PC-9 (cell line): ENCODE data around the gene COMMD1. TPM values are rescaled to one million over a fixed set of nuclear protein-coding genes. Genes with fewer than 3 reads are reported as not detected.

Source experiments
- BruUV-seq: library from RNA; stranded (reverse); fragments of 400-500 nt; replicated peaks from 2 replicates; lab custom pipeline; 2021; lab: Mats Ljungman, UMichigan
- CTCF ChIA-PET: fragments of 300-600 bp; sonication (Branson Sonifier 250); formaldehyde crosslinking; loops from one replicate; lab custom pipeline; 2022; ENCODE audit warnings: antibody characterized with exemption; lab: Charles Lee
- POLR2A ChIA-PET: fragments of 300-600 bp; sonication (Branson Sonifier 250); formaldehyde crosslinking; loops from one replicate; lab custom pipeline; 2022; ENCODE audit warnings: antibody characterized with exemption; ENCODE audit not compliant: unreplicated experiment; lab: Charles Lee
- DNase-seq, 2 experiments: peaks; one replicate each; pipeline versions ENCODE4 v3.0.0 to v3.0.0-alpha.2; 2015 to 2022; ENCODE audit warnings: mixed read lengths in 1 of 2
- H2AFZ ChIP-seq: fragments of 200-600 bp; sonication (generic); 2 replicates; pipeline ENCODE4 v1.8.1; 2017; ENCODE audit warnings: antibody characterized with exemption
- H3F3A ChIP-seq: fragments of 200-600 bp; sonication (generic); 2 replicates; pipeline ENCODE4 v1.8.1; 2017; ENCODE audit warnings: antibody characterized with exemption, mild to moderate bottlenecking, low read depth; ENCODE audit not compliant: insufficient read depth
- H3K27ac ChIP-seq: fragments of 200-600 bp; sonication (generic); 2 replicates; pipeline ENCODE4 v1.6.1; 2016; ENCODE audit warnings: mixed run types
- H3K27me3 ChIP-seq: fragments of 200-600 bp; sonication (generic); 2 replicates; pipeline ENCODE4 v1.6.1; 2016; ENCODE audit warnings: low read depth, mixed run types; ENCODE audit not compliant: insufficient read depth
- H3K36me3 ChIP-seq: fragments of 200-600 bp; sonication (generic); 2 replicates; pipeline ENCODE4 v1.6.1; 2016; ENCODE audit warnings: low read depth, mixed run types
- H3K4me1 ChIP-seq: fragments of 200-600 bp; sonication (generic); replicated peaks from 2 replicates; pipeline ENCODE4 v1.6.1; 2016; ENCODE audit warnings: mixed run types; ENCODE audit not compliant: insufficient read depth
- H3K4me2 ChIP-seq: fragments of 200-600 bp; sonication (generic); 2 replicates; pipeline ENCODE4 v1.6.1; 2017; ENCODE audit warnings: mixed run types
- H3K4me3 ChIP-seq: fragments of 200-600 bp; sonication (generic); 2 replicates; pipeline ENCODE4 v1.6.1; 2016; ENCODE audit warnings: mixed run types
- H3K79me2 ChIP-seq: fragments of 200-600 bp; sonication (generic); 2 replicates; pipeline ENCODE4 v1.6.1; 2017; ENCODE audit warnings: low read depth, mixed run types
- H3K9me2 ChIP-seq: fragments of 200-600 bp; sonication (generic); 2 replicates; pipeline ENCODE4 v1.8.1; 2017; ENCODE audit warnings: mild to moderate bottlenecking; ENCODE audit not compliant: insufficient read depth
- H3K9me3 ChIP-seq: fragments of 200-600 bp; sonication (generic); 2 replicates; pipeline ENCODE4 v1.8.1; 2016; ENCODE audit warnings: low read depth; ENCODE audit not compliant: insufficient read depth
- H4K20me1 ChIP-seq: fragments of 200-600 bp; sonication (generic); 2 replicates; pipeline ENCODE4 v1.8.1; 2017; ENCODE audit not compliant: insufficient read depth
- EZH2 ChIP-seq: fragments of 200-600 bp; sonication (generic); IDR thresholded peaks from 2 replicates; pipeline ENCODE4 v1.8.0; 2017; ENCODE audit warnings: antibody characterized with exemption, low read depth
- intact Hi-C: fragments of 100-400 bp; cut with micrococcal nuclease; formaldehyde crosslinking; loops from one replicate; pipeline ENCODE4 v1.10.0; 2022; ENCODE audit not compliant: unreplicated experiment
- total RNA-seq: library from RNA; stranded (reverse); gene quantifications from 2 replicates; pipeline ENCODE4 v1.2.3, GENCODE V29; 2021
- TF ChIP-seq, protein P1 (sequence below): fragments of 200-600 bp; sonication (generic); conservative IDR thresholded peaks from 2 replicates; pipeline ENCODE4 v1.6.1; 2017; ENCODE audit warnings: mixed run types, antibody characterized with exemption, mild to moderate bottlenecking, moderate library complexity

COMMD1 gene
- total RNA-seq, 1 experiment from 2014 or later, result 16.3 TPM

DNA sequence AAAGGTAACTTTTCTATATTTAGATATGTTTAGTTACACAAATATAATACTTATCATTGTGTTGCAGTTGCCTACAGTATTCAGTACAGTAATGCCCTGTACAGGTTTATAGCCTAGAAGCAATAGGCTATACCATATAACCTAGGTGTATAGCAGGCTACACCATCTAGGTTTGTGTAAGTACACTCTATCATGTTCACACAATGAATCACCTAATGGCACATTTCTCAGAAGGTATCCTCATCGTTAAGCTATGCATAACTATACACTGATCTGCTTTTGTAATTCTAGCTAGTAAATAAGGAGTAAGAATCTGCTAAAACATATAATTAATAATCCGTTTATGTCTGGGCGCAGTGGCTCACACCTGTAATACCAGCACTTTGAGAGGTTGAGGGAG, 102.1 kb downstream of the COMMD1 start:
- Histone ChIP-seq H3K27ac (no peak overlapping the region), H3F3A (no peaks in the 10 kb centered on the region), H3K36me3 (no peaks in the 10 kb centered on the region), H3K9me3 (no peaks in the 10 kb centered on the region), H3K9me2 (no peaks in the 10 kb centered on the region; the same call in 1 of the 2 replicates), H4K20me1 (no peaks in the 10 kb centered on the region), H3K27me3 (no peaks in the 10 kb centered on the region), H3K79me2 (no peaks in the 10 kb centered on the region), H3K4me2 (no peak overlapping the region), H3K4me3 (no peak overlapping the region), H2AFZ (no peak overlapping the region), H3K4me1 (no peaks in the 10 kb centered on the region)
- no TSS peak for BruUV-seq
- POLR2A ChIA-PET, result no interaction called here
- DNase-seq, result no peak
- TF ChIP-seq, protein P1, sequence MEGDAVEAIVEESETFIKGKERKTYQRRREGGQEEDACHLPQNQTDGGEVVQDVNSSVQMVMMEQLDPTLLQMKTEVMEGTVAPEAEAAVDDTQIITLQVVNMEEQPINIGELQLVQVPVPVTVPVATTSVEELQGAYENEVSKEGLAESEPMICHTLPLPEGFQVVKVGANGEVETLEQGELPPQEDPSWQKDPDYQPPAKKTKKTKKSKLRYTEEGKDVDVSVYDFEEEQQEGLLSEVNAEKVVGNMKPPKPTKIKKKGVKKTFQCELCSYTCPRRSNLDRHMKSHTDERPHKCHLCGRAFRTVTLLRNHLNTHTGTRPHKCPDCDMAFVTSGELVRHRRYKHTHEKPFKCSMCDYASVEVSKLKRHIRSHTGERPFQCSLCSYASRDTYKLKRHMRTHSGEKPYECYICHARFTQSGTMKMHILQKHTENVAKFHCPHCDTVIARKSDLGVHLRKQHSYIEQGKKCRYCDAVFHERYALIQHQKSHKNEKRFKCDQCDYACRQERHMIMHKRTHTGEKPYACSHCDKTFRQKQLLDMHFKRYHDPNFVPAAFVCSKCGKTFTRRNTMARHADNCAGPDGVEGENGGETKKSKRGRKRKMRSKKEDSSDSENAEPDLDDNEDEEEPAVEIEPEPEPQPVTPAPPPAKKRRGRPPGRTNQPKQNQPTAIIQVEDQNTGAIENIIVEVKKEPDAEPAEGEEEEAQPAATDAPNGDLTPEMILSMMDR, result no peak
- intact Hi-C loops, result no loop called here
- CTCF ChIA-PET, result no interaction called here

DNA sequence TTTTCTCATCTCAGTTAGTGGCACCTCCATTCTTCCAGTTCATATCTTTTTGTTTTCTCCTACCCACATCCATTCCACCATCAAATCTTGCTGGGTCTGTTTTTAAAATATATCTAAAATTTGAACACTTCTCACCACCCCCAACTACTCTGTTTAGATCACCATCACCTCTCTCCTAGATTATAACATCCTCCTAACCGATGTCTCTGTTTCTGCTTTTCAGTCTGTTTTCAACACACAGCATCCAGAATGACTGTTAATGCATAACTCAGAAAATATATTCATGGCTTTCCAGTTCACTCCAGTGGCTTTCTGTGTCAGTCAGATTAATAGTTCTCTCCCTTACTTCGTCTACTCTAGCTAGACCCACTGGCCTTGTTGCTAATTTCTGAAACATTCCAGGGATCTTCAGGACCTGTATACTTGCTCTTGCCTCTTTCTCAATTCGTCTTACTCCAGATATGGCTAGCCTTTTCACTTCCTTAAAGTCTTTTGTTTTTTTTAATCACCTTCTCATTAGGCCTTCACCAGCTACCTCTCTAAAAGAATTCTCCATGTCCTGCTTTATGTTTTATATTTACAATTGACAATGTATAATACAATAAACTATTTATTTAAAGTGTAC, 105.3 kb downstream of the COMMD1 start:
- DNase-seq, result no peak
- ChIA-PET POLR2A (interaction anchor here (0.6 kb wide), 1 partner anchor 12 kb away, joined by 3 read pairs; no protein-coding TSS in a partner anchor), CTCF (interaction anchor here (0.6 kb wide), 1 partner anchor 73 kb away, joined by 3 read pairs; no protein-coding TSS in a partner anchor)
- H3K4me1 ChIP-seq, result no peaks in the 10 kb centered on the region
- H4K20me1 ChIP-seq, result no peaks in the 10 kb centered on the region
- no peak overlapping the region for H3K27ac ChIP-seq
- H3K9me2 ChIP-seq, result no peaks in the 10 kb centered on the region; the same call in 1 of the 2 replicates
- H2AFZ ChIP-seq, result no peak overlapping the region
- no peaks in the 10 kb centered on the region for H3K36me3 ChIP-seq
- TF ChIP-seq EZH2, result no peak
- TF ChIP-seq, protein P1, result no peak
- no peaks in the 10 kb centered on the region for H3F3A ChIP-seq
- H3K9me3 ChIP-seq, result no peaks in the 10 kb centered on the region
- BruUV-seq, result no TSS peak
- intact Hi-C loops, result no loop called here
- no peaks in the 10 kb centered on the region for H3K79me2 ChIP-seq
- H3K4me2 ChIP-seq, result no peak overlapping the region
- no peak overlapping the region for H3K4me3 ChIP-seq
- H3K27me3 ChIP-seq, result no peaks in the 10 kb centered on the region

DNA sequence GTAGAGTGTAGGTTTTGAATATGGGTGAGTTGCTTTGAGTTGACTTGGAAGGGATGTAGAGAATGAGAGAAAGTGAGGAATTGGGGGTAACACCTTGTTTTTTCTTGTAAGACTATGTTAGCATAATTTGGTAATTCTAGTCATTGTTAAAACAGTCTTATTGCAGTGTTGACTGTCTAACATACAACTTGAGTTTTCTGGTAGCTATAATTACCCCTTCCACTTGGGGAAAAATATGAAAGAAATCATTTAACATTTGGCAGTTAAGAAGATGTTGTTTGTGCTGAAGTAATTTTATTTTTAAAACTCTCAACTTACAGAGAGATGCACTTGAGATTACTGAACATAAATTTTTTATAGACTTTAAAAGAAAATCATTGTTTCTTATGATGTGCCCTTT, 108.2 kb downstream of the COMMD1 start:
- Histone ChIP-seq H3K4me1 (no peaks in the 10 kb centered on the region), H3K9me3 (no peaks in the 10 kb centered on the region), H4K20me1 (no peaks in the 10 kb centered on the region), H3K79me2 (no peaks in the 10 kb centered on the region), H3F3A (no peaks in the 10 kb centered on the region), H3K9me2 (no peaks in the 10 kb centered on the region; the same call in 1 of the 2 replicates), H3K36me3 (no peaks in the 10 kb centered on the region), H3K27me3 (no peaks in the 10 kb centered on the region), H3K4me3 (no peak overlapping the region), H3K27ac (no peak overlapping the region), H2AFZ (no peak overlapping the region), H3K4me2 (no peak overlapping the region)
- no peak for TF ChIP-seq EZH2
- TF ChIP-seq, protein P1, result no peak
- BruUV-seq, result no TSS peak
- CTCF ChIA-PET, result no interaction called here
- DNase-seq, result no peak
- intact Hi-C loops, result no loop called here
- POLR2A ChIA-PET, result no interaction called here
